HG03280 (cell line): ENCODE results near the gene IL1RAP.

Experiments
- ATAC-seq: cut with Tn5 transposase; IDR thresholded peaks from one replicate; pipeline ENCODE4 v1.9.1; 2021; ENCODE audit warnings: mild to moderate bottlenecking, moderate library complexity; ENCODE audit not compliant: unreplicated experiment

Gene IL1RAP

GRCh38 chr3:190538288-190538687, 24.4 kb downstream of the IL1RAP start:
- ATAC-seq, result no peak

- ATAC-seq, result no peak
These were observed 25.6 kb downstream of the IL1RAP start for GRCh38 chr3:190539526-190539925.

- ATAC-seq, result no peak
These were observed 27.1 kb downstream of the IL1RAP start for GRCh38 chr3:190541008-190541407.

GRCh38 chr3:190541560-190541959, 27.7 kb downstream of the IL1RAP start:
- no peak for ATAC-seq

GRCh38 chr3:190542846-190543245, 29.0 kb downstream of the IL1RAP start:
- ATAC-seq, result no peak

- no peak for ATAC-seq
These were observed 29.8 kb downstream of the IL1RAP start for GRCh38 chr3:190543671-190544070.

- no peak for ATAC-seq
These were observed 31.3 kb downstream of the IL1RAP start for GRCh38 chr3:190545191-190545590.

GRCh38 chr3:190546881-190547510, 33.1 kb downstream of the IL1RAP start:
- no peak for ATAC-seq

- no peak for ATAC-seq
These were observed 34.3 kb downstream of the IL1RAP start for GRCh38 chr3:190548031-190548656.

- no peak for ATAC-seq
These were observed 38.1 kb downstream of the IL1RAP start for GRCh38 chr3:190552021-190552420.

- no peak for ATAC-seq
These were observed 39.3 kb downstream of the IL1RAP start for GRCh38 chr3:190552969-190553759.

GRCh38 chr3:190554197-190554596, 40.3 kb downstream of the IL1RAP start:
- ATAC-seq, result no peak

GRCh38 chr3:190556351-190556750, 42.5 kb downstream of the IL1RAP start:
- ATAC-seq, result no peak

- ATAC-seq, result no peak
These were observed 43.4 kb downstream of the IL1RAP start for GRCh38 chr3:190557296-190557695.

- ATAC-seq, result no peak
These were observed 44.4 kb downstream of the IL1RAP start for GRCh38 chr3:190558316-190558715.

- no peak for ATAC-seq
These were observed 44.9 kb downstream of the IL1RAP start for GRCh38 chr3:190558796-190559195.

GRCh38 chr3:190560013-190560895, 46.4 kb downstream of the IL1RAP start:
- no peak for ATAC-seq

GRCh38 chr3:190562866-190563510, 49.1 kb downstream of the IL1RAP start:
- no peak for ATAC-seq

- no peak for ATAC-seq
These were observed 50.3 kb downstream of the IL1RAP start for GRCh38 chr3:190564175-190564574.
